CD4-positive, CD25-positive, alpha-beta regulatory T cell (primary cell): Measurements from ENCODE around the gene ABHD6. TPM values are rescaled to one million over a fixed set of nuclear protein-coding genes. Genes with fewer than 3 reads are reported as not detected.
"Not testable (repeated sequence)": the region's sequence is repeated elsewhere in the genome, so short reads cannot be mapped to it uniquely, and the experiment has no call there.

Source experiments
- ATAC-seq, 2 donors: fragments of 150-1000 bp; cut with Tn5 transposase; one replicate each; pipeline ENCODE4 v1.10.0; 2021; ENCODE audit warnings: low read depth in 2 of 2, moderate number of reproducible peaks in 2 of 2, moderate library complexity in 1 of 2
- DNase-seq, 3 donors: peaks; one replicate each; pipeline versions ENCODE4 v3.0.0 to v3.0.0-alpha.2; 2012 to 2022; ENCODE audit warnings: mixed read lengths in 1 of 3
- H3K27ac ChIP-seq: one replicate; pipeline ENCODE4 v1.7.0; 2013; ENCODE audit warnings: mild to moderate bottlenecking, low read length; ENCODE audit not compliant: insufficient read depth, poor library complexity, severe bottlenecking
- H3K27me3 ChIP-seq: one replicate; pipeline ENCODE4 v1.7.0; 2013; ENCODE audit warnings: low read length; ENCODE audit not compliant: control insufficient read depth, insufficient read depth
- H3K36me3 ChIP-seq: one replicate; pipeline ENCODE4 v1.7.0; 2013; ENCODE audit warnings: mild to moderate bottlenecking, low read length, moderate library complexity; ENCODE audit not compliant: control insufficient read depth, insufficient read depth
- H3K4me1 ChIP-seq: 2 replicates; pipeline ENCODE4 v1.7.0; 2013; ENCODE audit warnings: mild to moderate bottlenecking, low read length; ENCODE audit not compliant: insufficient read depth, control insufficient read depth, poor library complexity, severe bottlenecking
- H3K4me3 ChIP-seq: one replicate; pipeline ENCODE4 v1.7.0; 2013; ENCODE audit warnings: low read depth, mild to moderate bottlenecking, low read length, moderate library complexity
- H3K9me3 ChIP-seq, 2 experiments: 1 replicate in 1 of 2; 2 replicates in 1 of 2; pipeline ENCODE4 v1.7.0; 2013; ENCODE audit warnings: low read length in 2 of 2, mild to moderate bottlenecking in 1 of 2, moderate library complexity in 1 of 2; ENCODE audit not compliant: control insufficient read depth in 2 of 2
- H3K27ac Mint-ChIP-seq, 3 donors: one replicate each; pipeline ENCODE4 v1.8.0; 2020 to 2022; ENCODE audit warnings: mild to moderate bottlenecking in 3 of 3, mixed read lengths in 3 of 3, moderate library complexity in 2 of 3
- H3K27me3 Mint-ChIP-seq: one replicate; pipeline ENCODE4 v1.8.0; 2022; ENCODE audit warnings: mild to moderate bottlenecking, mixed read lengths
- H3K36me3 Mint-ChIP-seq: one replicate; pipeline ENCODE4 v1.8.0; 2020; ENCODE audit warnings: mixed read lengths
- H3K4me1 Mint-ChIP-seq, 4 donors: one replicate each; pipeline ENCODE4 v1.8.0; 2020 to 2022; ENCODE audit warnings: mixed read lengths in 4 of 4, mild to moderate bottlenecking in 1 of 4
- H3K4me3 Mint-ChIP-seq, 4 donors: one replicate each; pipeline ENCODE4 v1.8.0; 2020 to 2022; ENCODE audit warnings: mild to moderate bottlenecking in 4 of 4, mixed read lengths in 4 of 4, moderate library complexity in 3 of 4
- H3K9me3 Mint-ChIP-seq, 7 donors: one replicate each; pipeline ENCODE4 v1.8.0; 2020 to 2022; ENCODE audit warnings: mixed read lengths in 7 of 7, mild to moderate bottlenecking in 3 of 7, moderate library complexity in 2 of 7
- polyA plus RNA-seq, 4 donors: library from polyadenylated mRNA; unstranded; fragments of 300-500 nt; fragmentation: Illumina TruSeq; gene quantifications; one replicate each; pipeline ENCODE4 v1.2.3, GENCODE V29; 2021
- total RNA-seq: library from RNA; stranded (reverse); gene quantifications from one replicate; pipeline ENCODE4 v1.2.3, GENCODE V29; 2022

The ABHD6 gene
- total and polyA plus RNA-seq, 5 donors from 2014 or later: 3.8 to 7.8 (median 4.7) TPM

- no peak overlapping the region for H3K4me3 Mint-ChIP-seq
- no peaks in the 10 kb centered on the region for H3K4me1 Mint-ChIP-seq
- Histone ChIP-seq H3K27me3 (no peaks in the 10 kb centered on the region), H3K36me3 (no peaks in the 10 kb centered on the region), H3K4me3 (no peak overlapping the region), H3K4me1 (no peaks in the 10 kb centered on the region), H3K27ac (no peak overlapping the region), H3K9me3 (no peaks in the 10 kb centered on the region)
- ATAC-seq (no peak), DNase-seq (no peak)
- H3K36me3 Mint-ChIP-seq: no peaks in the 10 kb centered on the region
- H3K9me3 Mint-ChIP-seq: no peaks in the 10 kb centered on the region
- peaks cover 32% of the 10 kb centered on the region for H3K27me3 Mint-ChIP-seq
- no peak overlapping the region for H3K27ac Mint-ChIP-seq
These were observed 15.3 kb upstream of the ABHD6 start for GRCh38 chr3:58222161-58222724.

GRCh38 chr3:58223855-58224254, 13.7 kb upstream of the ABHD6 start:
- Histone ChIP-seq H3K27ac (no peak overlapping the region), H3K4me1 (no peaks in the 10 kb centered on the region), H3K9me3 (no peaks in the 10 kb centered on the region), H3K36me3 (no peaks in the 10 kb centered on the region), H3K4me3 (no peak overlapping the region), H3K27me3 (no peaks in the 10 kb centered on the region)
- Mint-ChIP-seq H3K27ac (no peak overlapping the region), H3K4me3 (no peak overlapping the region), H3K36me3 (no peaks in the 10 kb centered on the region), H3K9me3 (no peaks in the 10 kb centered on the region), H3K27me3 (peaks cover 36% of the 10 kb centered on the region), H3K4me1 (no peaks in the 10 kb centered on the region)
- DNase-seq: no peak
- no peak for ATAC-seq

- H3K27ac Mint-ChIP-seq, ATAC-seq, H3K9me3 ChIP-seq, H3K36me3 Mint-ChIP-seq, DNase-seq, H3K4me3 ChIP-seq, H3K4me1 ChIP-seq, H3K4me1 Mint-ChIP-seq, H3K9me3 Mint-ChIP-seq, H3K36me3 ChIP-seq, H3K27ac ChIP-seq, H3K4me3 Mint-ChIP-seq: not testable (repeated sequence)
- peaks cover 10% of the 10 kb centered on the region for H3K27me3 ChIP-seq
- peaks cover 56% of the 10 kb centered on the region for H3K27me3 Mint-ChIP-seq
These were observed 9.7 kb upstream of the ABHD6 start for GRCh38 chr3:58227933-58228332.

GRCh38 chr3:58230876-58231552, 6.6 kb upstream of the ABHD6 start:
- Histone ChIP-seq H3K36me3 (no peaks in the 10 kb centered on the region), H3K27ac (no peak overlapping the region), H3K27me3 (peaks cover 17% of the 10 kb centered on the region), H3K4me1 (no peaks in the 10 kb centered on the region), H3K4me3 (no peak overlapping the region), H3K9me3 (no peaks in the 10 kb centered on the region)
- Mint-ChIP-seq H3K4me3 (no peak overlapping the region), H3K4me1 (no peaks in the 10 kb centered on the region), H3K9me3 (no peaks in the 10 kb centered on the region), H3K27ac (no peak overlapping the region), H3K27me3 (peaks cover 72% of the 10 kb centered on the region), H3K36me3 (no peaks in the 10 kb centered on the region)
- DNase-seq (no peak), ATAC-seq (no peak)

- peaks cover 0 to 5% (median 2%) of the 10 kb centered on the region in 4 donors for H3K4me1 Mint-ChIP-seq
- H3K27ac Mint-ChIP-seq: no peak overlapping the region
- Histone ChIP-seq H3K36me3 (no peaks in the 10 kb centered on the region), H3K4me1 (peaks cover under 1% of the 10 kb centered on the region), H3K27ac (no peak overlapping the region), H3K27me3 (peaks cover 17% of the 10 kb centered on the region), H3K9me3 (no peaks in the 10 kb centered on the region), H3K4me3 (no peak overlapping the region)
- H3K9me3 Mint-ChIP-seq: no peaks in the 10 kb centered on the region
- no peak overlapping the region for H3K4me3 Mint-ChIP-seq
- H3K36me3 Mint-ChIP-seq: no peaks in the 10 kb centered on the region
- peaks cover 73% of the 10 kb centered on the region for H3K27me3 Mint-ChIP-seq
- DNase-seq (no peak), ATAC-seq (no peak)
These were observed 5.9 kb upstream of the ABHD6 start for GRCh38 chr3:58231666-58232065.

GRCh38 chr3:58234516-58234931, 3.1 kb upstream of the ABHD6 start:
- Histone ChIP-seq H3K27me3 (peaks cover 17% of the 10 kb centered on the region), H3K36me3 (no peaks in the 10 kb centered on the region), H3K4me1 (peaks cover 17% of the 10 kb centered on the region), H3K27ac (no peak overlapping the region), H3K4me3 (no peak overlapping the region), H3K9me3 (no peaks in the 10 kb centered on the region)
- H3K27ac Mint-ChIP-seq: no peak overlapping the region
- DNase-seq (no peak), ATAC-seq (no peak)
- H3K27me3 Mint-ChIP-seq: peaks cover 69% of the 10 kb centered on the region
- no peaks in the 10 kb centered on the region for H3K36me3 Mint-ChIP-seq
- H3K4me3 Mint-ChIP-seq: peak overlapping the region in 1 of 4 donors; percentile 43
- no peaks in the 10 kb centered on the region for H3K9me3 Mint-ChIP-seq
- H3K4me1 Mint-ChIP-seq: peaks cover 4 to 16% (median 7%) of the 10 kb centered on the region in 4 donors

GRCh38 chr3:58235970-58236369, 1.6 kb upstream of the ABHD6 start:
- Mint-ChIP-seq H3K27me3 (peaks cover 60% of the 10 kb centered on the region), H3K4me3 (peak overlapping the region; percentile 90 to 93 (median 92)), H3K9me3 (no peaks in the 10 kb centered on the region), H3K27ac (peak overlapping the region in 1 of 3 donors; percentile 34), H3K36me3 (no peaks in the 10 kb centered on the region), H3K4me1 (peaks cover 4 to 16% (median 9%) of the 10 kb centered on the region in 4 donors)
- Histone ChIP-seq H3K36me3 (no peaks in the 10 kb centered on the region), H3K4me3 (no peak overlapping the region), H3K9me3 (no peaks in the 10 kb centered on the region), H3K4me1 (peaks cover 17% of the 10 kb centered on the region), H3K27me3 (peaks cover 12% of the 10 kb centered on the region), H3K27ac (no peak overlapping the region)
- no peak for DNase-seq
- no peak for ATAC-seq
